GM10847 (cell line): ENCODE measurements around the gene VAV2.

ENCODE experiments used
- POLR2A ChIP-seq: IDR thresholded peaks from 2 replicates; pipeline ENCODE4 v1.6.1; 2011; ENCODE audit not compliant: insufficient read length; ENCODE audit errors: extremely low read depth

VAV2 gene

DNA sequence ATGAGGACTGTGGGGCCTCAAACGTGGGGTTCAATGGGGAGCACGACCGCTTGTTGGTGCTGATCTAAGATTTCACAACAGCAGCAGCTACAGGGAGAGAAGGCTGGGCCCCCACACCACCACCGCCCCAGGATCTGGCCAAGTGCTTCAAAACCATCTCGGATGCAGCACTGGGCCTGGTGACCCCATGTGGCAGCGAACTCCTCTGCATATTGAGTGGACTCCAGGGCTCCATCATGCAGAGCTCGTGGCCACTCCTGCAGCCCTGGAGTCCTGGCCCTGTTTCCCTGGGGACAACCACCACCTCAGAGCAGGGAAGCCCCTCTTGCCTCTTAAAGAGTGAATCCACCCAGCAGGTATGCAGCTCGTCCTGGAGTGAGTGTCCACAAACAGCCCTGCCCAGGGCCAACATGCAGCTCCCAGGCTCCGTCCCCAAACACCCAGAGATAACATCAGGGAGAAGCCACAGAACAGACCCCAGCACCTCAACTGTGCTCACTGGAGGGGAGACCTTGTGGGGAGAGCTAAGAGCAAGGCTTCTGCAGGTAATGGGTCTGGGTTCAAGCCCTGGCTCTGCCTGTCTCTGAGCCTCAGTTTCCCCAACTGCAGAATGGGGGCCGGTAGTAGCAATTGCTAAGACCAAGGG, 150.8 kb downstream of the VAV2 start:
- TF ChIP-seq POLR2A, result no peak

GRCh38 chr9:133839822-133840329, 152.2 kb downstream of the VAV2 start:
- TF ChIP-seq POLR2A, result no peak

- no peak for TF ChIP-seq POLR2A
These were observed 153.1 kb downstream of the VAV2 start for GRCh38 chr9:133838859-133839507.

DNA sequence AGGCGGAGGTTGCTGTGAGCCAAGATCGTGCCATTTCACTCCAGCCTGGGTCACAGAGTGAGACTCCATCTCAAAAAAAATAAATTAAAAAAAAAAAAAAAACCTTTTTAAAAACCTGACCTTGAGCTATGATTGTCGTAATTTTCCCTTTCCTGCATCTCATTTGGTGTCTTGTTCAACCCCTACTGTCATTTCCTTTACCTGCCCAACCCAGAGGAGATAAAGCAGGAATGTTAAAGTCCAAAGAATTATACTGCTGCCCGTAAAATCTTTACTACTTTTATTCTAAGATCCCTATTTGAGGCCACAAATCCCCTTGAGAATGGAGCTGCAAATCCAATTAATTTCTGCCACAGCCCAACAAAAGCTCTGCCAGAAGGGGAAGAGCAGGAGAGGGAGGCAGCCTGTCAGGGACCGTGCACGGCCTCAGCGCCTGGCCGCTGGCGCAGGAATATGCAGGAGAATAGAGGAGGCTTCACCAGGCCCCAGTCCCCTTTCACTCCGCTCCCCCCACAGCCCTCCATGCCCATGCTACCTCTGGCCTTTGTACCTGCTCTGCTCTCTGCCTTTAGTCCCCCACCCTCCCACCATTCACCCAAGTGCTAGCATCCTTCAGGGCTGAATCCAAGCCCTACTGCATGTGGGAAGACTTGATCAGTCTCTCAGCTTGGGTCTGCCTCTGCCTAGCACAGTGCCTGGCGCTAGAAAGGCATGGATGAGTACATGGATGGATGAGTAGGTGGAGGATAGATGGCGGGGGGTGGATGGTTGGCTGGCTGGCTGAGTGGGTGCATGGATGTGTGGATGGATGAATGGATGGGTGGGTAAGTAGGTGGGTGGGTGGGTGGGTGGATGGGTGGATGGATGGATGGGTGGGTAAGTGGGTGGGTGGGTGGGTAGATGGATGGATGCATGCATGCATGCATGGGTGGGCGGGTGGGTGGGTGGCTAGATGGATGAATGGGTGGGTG, 154.2 kb downstream of the VAV2 start:
- no peak for TF ChIP-seq POLR2A

DNA sequence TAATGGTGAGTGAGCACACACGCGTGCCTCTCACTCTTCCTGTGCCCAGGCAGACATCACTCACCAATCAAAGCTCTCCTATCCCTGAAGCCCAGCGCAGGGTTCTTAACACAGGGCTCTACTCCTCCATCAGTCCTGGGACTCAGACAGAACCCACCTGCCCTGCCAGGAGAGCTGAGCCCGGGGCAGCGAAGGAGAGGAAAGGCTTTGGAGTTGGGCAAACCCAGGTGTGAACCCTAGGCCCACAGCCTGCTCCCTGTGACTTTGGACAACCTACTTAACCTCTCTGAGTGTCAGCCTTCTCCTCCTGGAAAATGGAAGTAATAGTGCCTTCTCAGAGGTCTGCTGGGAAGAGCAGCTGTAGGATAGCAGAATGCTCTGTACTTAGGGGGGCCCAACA, 155.3 kb downstream of the VAV2 start:
- TF ChIP-seq POLR2A, result no peak

DNA sequence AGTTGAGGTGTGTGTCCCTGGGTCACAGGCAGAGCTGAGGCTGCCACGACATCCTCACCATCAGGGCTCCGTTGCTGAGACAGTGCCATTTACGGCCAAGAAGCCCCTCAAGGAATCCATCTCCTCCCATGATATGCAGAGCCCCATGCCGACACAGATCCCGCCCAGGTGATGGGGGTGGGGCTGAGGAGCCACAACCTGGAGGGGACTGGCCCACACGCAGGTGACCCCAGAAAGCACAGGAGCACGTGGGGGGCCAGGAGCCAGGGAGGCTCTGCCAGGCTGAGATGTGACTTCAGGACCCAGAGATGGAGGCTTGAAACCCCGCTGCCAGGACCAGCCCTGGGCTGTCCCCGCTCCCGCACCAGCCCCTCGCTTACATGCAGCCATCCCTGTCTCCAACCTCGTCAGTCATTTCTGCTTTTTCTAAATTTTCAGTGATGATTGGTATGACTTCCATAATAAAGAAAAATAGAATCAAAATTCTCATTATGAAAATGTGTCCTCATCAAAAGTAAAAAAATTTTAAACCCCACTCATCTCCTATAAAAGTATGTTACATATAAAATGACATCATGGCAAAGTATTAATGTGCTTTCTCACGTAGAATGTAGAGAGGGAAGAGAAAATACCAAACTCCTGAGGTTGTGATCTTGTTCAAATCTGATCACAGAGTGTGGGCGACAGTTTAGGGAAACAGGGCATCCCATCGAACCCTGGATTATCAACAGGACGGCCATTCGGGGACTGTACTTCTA, 155.9 kb downstream of the VAV2 start:
- no peak for TF ChIP-seq POLR2A

- no peak for TF ChIP-seq POLR2A
These were observed 156.7 kb downstream of the VAV2 start for GRCh38 chr9:133835262-133835901.

DNA sequence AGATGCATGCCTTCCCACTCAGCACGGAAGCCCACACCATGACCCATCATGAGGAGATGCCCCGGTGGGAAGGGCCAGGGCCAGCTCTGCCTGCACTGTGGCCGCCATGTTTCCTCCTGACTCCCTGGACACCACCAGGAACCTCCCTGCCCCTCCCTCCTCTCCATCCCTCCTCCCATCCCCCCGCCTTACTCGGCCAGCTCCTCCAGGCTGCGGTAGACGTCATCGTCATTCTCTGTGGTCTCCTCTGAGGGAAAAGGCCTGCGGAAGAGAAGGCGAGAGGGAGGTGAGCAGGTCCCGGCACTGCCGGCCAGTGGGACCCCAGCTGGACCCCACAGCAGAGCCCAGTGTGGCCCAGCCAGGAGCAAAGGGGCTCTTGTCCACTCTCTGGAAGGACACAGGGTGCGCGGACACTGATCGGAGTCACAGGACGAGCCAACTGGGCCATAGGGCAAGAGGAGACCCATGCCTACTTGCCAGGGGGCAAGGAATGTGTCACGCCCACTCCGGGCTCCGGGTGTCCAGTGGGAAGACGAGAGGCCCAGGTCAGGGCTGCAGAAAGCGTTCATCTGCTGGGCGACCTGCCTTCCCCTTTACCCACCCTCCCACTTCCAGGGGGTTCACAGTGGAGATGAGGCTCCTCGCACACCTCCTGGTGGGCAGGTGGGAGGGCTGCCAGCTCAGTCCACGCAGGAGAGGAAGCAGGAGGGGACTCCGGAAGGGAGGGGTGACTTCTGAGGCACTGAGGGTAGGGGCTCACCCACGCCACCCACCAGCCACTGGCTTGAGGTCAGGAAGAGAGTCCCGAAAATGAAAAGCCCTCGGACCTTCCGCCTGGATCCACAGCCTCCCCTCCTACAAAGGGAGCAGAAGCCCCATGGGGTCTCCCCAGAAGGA, 157.8 kb downstream of the VAV2 start:
- no peak for TF ChIP-seq POLR2A

GRCh38 chr9:133833388-133834025, 158.6 kb downstream of the VAV2 start:
- TF ChIP-seq POLR2A, result no peak

DNA sequence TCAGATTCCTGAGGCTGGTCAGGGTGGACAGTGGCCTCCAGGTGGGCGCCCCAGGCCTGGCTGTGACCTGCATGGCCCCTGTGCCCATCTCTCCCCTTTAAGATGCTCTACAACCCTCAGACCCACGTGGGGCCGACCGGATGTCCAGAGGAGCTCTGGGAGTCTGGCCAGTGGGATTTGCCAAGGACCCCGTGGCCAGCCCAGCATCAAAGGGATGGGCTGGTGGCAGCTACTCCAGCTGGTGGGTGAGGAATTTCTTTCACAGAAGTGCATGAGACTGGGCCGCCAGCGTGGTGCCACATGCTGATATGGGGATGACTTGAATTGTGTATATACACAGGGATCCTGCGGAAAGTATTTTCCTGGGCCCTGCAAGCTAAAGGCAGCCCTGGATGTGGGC, 159.2 kb downstream of the VAV2 start:
- TF ChIP-seq POLR2A, result no peak

GRCh38 chr9:133830711-133831110, 161.4 kb downstream of the VAV2 start:
- no peak for TF ChIP-seq POLR2A

- TF ChIP-seq POLR2A, result no peak
These were observed 161.8 kb downstream of the VAV2 start for GRCh38 chr9:133830310-133830709.

- TF ChIP-seq POLR2A, result no peak
These were observed 163.7 kb downstream of the VAV2 start for GRCh38 chr9:133828338-133828997.
